GM12878 (cell line): ENCODE data around the gene FBXO38. TPM values are rescaled to one million over a fixed set of nuclear protein-coding genes. Genes with fewer than 3 reads are reported as not detected.

ENCODE experiments used
- ATAC-seq: fragments of 200-7000 bp; cut with Tn5 transposase; 3 replicates; pipeline ENCODE4 v1.9.1; 2020; ENCODE audit warnings: mild to moderate bottlenecking, moderate library complexity
- BruUV-seq: library from RNA; stranded (reverse); fragments of 400-500 nt; replicated peaks from 2 replicates; lab custom pipeline; 2021; lab: Mats Ljungman, UMichigan
- CTCF ChIA-PET: fragments of 300-600 bp; sonication (Branson Sonifier 250); formaldehyde crosslinking; extraction: SDS; loops from one replicate; lab custom pipeline; 2021; ENCODE audit warnings: inconsistent platforms; lab: Yijun Ruan, JAX
- POLR2A ChIA-PET: fragments of 350-600 bp; formaldehyde crosslinking; extraction: SDS; loops from one replicate; lab custom pipeline; 2021; ENCODE audit warnings: inconsistent platforms; lab: Charles Lee
- RAD21 ChIA-PET: fragments of 300-600 bp; sonication (Branson Sonifier 250); formaldehyde crosslinking; loops from one replicate; lab custom pipeline; 2023; ENCODE audit warnings: antibody characterized with exemption; ENCODE audit not compliant: unreplicated experiment; lab: Charles Lee
- SMC1A ChIA-PET: fragments of 300-600 bp; sonication (Branson Sonifier 250); formaldehyde crosslinking; loops from one replicate; lab custom pipeline; 2023; ENCODE audit not compliant: unreplicated experiment, uncharacterized antibody; lab: Charles Lee
- DNase-seq: peaks from one replicate; pipeline ENCODE4 v3.0.0-alpha.2; 2011; ENCODE audit warnings: low read depth, low spot score
- FAIRE-seq: peaks from 3 replicates; lab custom pipeline; 2011; peaks lifted over from hg19 to GRCh38; lab: Jason Lieb, UNC
- H2AFZ ChIP-seq: 2 replicates; pipeline ENCODE4 v1.6.0; 2011; ENCODE audit warnings: low read depth, low read length, control low read depth; ENCODE audit not compliant: control insufficient read depth
- H3K27ac ChIP-seq: 2 replicates; pipeline ENCODE4 v1.5.1; 2011; ENCODE audit warnings: control low read depth; ENCODE audit not compliant: control insufficient read depth, insufficient read depth
- H3K27me3 ChIP-seq, 2 experiments: replicated peaks in 1 of 2; 2 replicates each; pipeline versions ENCODE4 v1.6.0 to v1.6.1; 2011; ENCODE audit warnings: low read length in 1 of 2; ENCODE audit not compliant: control insufficient read depth in 2 of 2, insufficient read depth in 2 of 2
- H3K36me3 ChIP-seq, 2 experiments: 2 replicates each; pipeline ENCODE4 v1.5.1; 2011; ENCODE audit warnings: low read length in 1 of 2; ENCODE audit not compliant: control insufficient read depth in 2 of 2, insufficient read depth in 2 of 2
- H3K4me1 ChIP-seq: 2 replicates; pipeline ENCODE4 v1.6.1; 2011; ENCODE audit warnings: mild to moderate bottlenecking, low read length, moderate library complexity, mixed read lengths; ENCODE audit not compliant: control insufficient read depth, insufficient read depth
- H3K4me2 ChIP-seq: 2 replicates; pipeline ENCODE4 v1.6.0; 2011; ENCODE audit warnings: control low read depth; ENCODE audit not compliant: control insufficient read depth, insufficient read depth
- H3K4me3 ChIP-seq: fragments of 200-600 bp; sonication (generic); 2 replicates; pipeline ENCODE4 v1.5.1; 2016
- H3K79me2 ChIP-seq: 2 replicates; pipeline ENCODE4 v1.6.0; 2011; ENCODE audit warnings: low read length; ENCODE audit not compliant: control insufficient read depth, insufficient read depth
- H3K9ac ChIP-seq: 2 replicates; pipeline ENCODE4 v1.8.0; 2011; ENCODE audit warnings: low read length, control low read depth, mixed read lengths; ENCODE audit not compliant: control insufficient read depth, insufficient read depth
- H3K9me3 ChIP-seq: replicated peaks from 3 replicates; pipeline ENCODE4 v1.5.1; 2011; ENCODE audit warnings: mild to moderate bottlenecking, low read length; ENCODE audit not compliant: control insufficient read depth, insufficient read depth
- H4K20me1 ChIP-seq: 2 replicates; pipeline ENCODE4 v1.6.0; 2011; ENCODE audit not compliant: control insufficient read depth, insufficient read depth
- BACH1 ChIP-seq: fragments of 450-650 bp; IDR thresholded peaks from 2 replicates; pipeline ENCODE4 v1.6.1; 2017; ENCODE audit warnings: mild to moderate bottlenecking, borderline replicate concordance
- CBFB ChIP-seq: IDR thresholded peaks from 2 replicates; pipeline ENCODE4 v1.6.1; 2016; ENCODE audit warnings: antibody characterized with exemption, low read depth
- CEBPZ ChIP-seq: fragments of 150-350 bp; IDR thresholded peaks from 2 replicates; pipeline ENCODE4 v1.6.1; 2016; ENCODE audit warnings: low read depth, low read length
- CHD1 ChIP-seq: IDR thresholded peaks from 2 replicates; pipeline ENCODE4 v1.6.1; 2012; ENCODE audit warnings: low read depth, low read length, improper control_type of control experiment
- CREB1 ChIP-seq: IDR thresholded peaks from 2 replicates; pipeline ENCODE4 v1.6.1; 2012; ENCODE audit warnings: low read depth, mild to moderate bottlenecking, inconsistent platforms
- DPF2 ChIP-seq: fragments of 450-650 bp; IDR thresholded peaks from 2 replicates; pipeline ENCODE4 v1.6.1; 2017; ENCODE audit warnings: mild to moderate bottlenecking
- E4F1 ChIP-seq: fragments of 450-650 bp; IDR thresholded peaks from 2 replicates; pipeline ENCODE4 v1.6.1; 2018; ENCODE audit warnings: borderline replicate concordance, mild to moderate bottlenecking; ENCODE audit not compliant: partially characterized antibody
- FOXM1 ChIP-seq: IDR thresholded peaks from 2 replicates; pipeline ENCODE4 v1.6.1; 2012; ENCODE audit warnings: low read depth, mild to moderate bottlenecking, inconsistent platforms, low read length, moderate library complexity
- IKZF1 ChIP-seq: fragments of 450-650 bp; conservative IDR thresholded peaks from 2 replicates; pipeline ENCODE4 v1.6.1; 2017; ENCODE audit warnings: antibody characterized with exemption, mild to moderate bottlenecking
- MEF2A ChIP-seq: IDR thresholded peaks from 2 replicates; pipeline ENCODE4 v1.6.1; 2011; ENCODE audit warnings: low read depth, mild to moderate bottlenecking, low read length, moderate library complexity; ENCODE audit not compliant: insufficient read depth
- MTA2 ChIP-seq: fragments of 450-650 bp; IDR thresholded peaks from 2 replicates; pipeline ENCODE4 v1.6.1; 2016; ENCODE audit warnings: low read depth, mild to moderate bottlenecking, moderate library complexity
- PKNOX1 ChIP-seq: fragments of 450-650 bp; IDR thresholded peaks from 2 replicates; pipeline ENCODE4 v1.6.1; 2016; ENCODE audit warnings: mild to moderate bottlenecking
- RCOR1 ChIP-seq: conservative IDR thresholded peaks from 2 replicates; pipeline ENCODE4 v1.6.1; 2012; ENCODE audit warnings: low read depth, low read length, improper control_type of control experiment
- RUNX3 ChIP-seq: IDR thresholded peaks from 2 replicates; pipeline ENCODE4 v1.6.1; 2012; ENCODE audit warnings: low read length, inconsistent platforms
- TBL1XR1 ChIP-seq: IDR thresholded peaks from 2 replicates; pipeline ENCODE4 v1.6.1; 2012; ENCODE audit warnings: low read depth, low read length, improper control_type of control experiment
- ZBTB33 ChIP-seq: fragments of 450-650 bp; IDR thresholded peaks from 2 replicates; pipeline ENCODE4 v1.6.1; 2017; ENCODE audit warnings: mild to moderate bottlenecking
- WGBS: methylation state at CpG from one replicate; pipeline ENCODE4 v1.1.6; 2016; ENCODE audit warnings: low lambda C conversion rate; ENCODE audit not compliant: insufficient replicate concordance, insufficient coverage; ENCODE audit errors: missing lambda C conversion rate; 5-methylcytosine and 5-hydroxymethylcytosine counted together
- in situ Hi-C: fragments of 300-500 bp; cut with MboI; formaldehyde crosslinking; loops from 9 replicates; pipeline ENCODE4 v1.14.3; 2018; ENCODE audit warnings: mixed read lengths
- intact Hi-C: fragments of 100-400 bp; cut with micrococcal nuclease; formaldehyde crosslinking; loops from one replicate; pipeline ENCODE4 v1.14.2; 2022; ENCODE audit not compliant: unreplicated experiment
- polyA plus RNA-seq, 11 experiments: library from polyadenylated mRNA; depleted of rRNA in 4 of 11; unstranded in 6 of 11; stranded (reverse) in 5 of 11; fragments of >200 nt; fragmentation: Nextera tagmentation in 4 of 11; fragmentation: Illumina TruSeq in 1 of 11; extraction: Ambion mirVana in 4 of 11; extraction: Trizol in 1 of 11; gene quantifications; 1 replicate in 1 of 11; 2 replicates in 10 of 11; pipeline versions ENCODE4 v1.2.1 to v1.2.3, GENCODE V29; 2011 to 2016; ENCODE audit warnings: inconsistent platforms in 2 of 11, missing spikeins in 2 of 11, low read depth in 1 of 11
- total RNA-seq, 4 experiments: library from RNA; depleted of rRNA in 3 of 4; stranded (reverse); fragments of >200 nt in 3 of 4; fragmentation: Illumina TruSeq in 1 of 4; extraction: Trizol in 1 of 4; gene quantifications; 2 replicates each; pipeline versions ENCODE4 v1.2.1 to v1.2.3, GENCODE V29; 2013 to 2021

Gene FBXO38
- total and polyA plus RNA-seq, 10 of the 15 experiments (the other 5 are each of a cell fraction or from before 2014, with no cell fraction given) = 9.1 to 44.6 (median 28.3) TPM

- POLR2A ChIA-PET = no interaction called here
- WGBS = 78% methylated on average over 3 of the region's 3 CpGs
- H3K27me3 ChIP-seq = no peaks in the 10 kb centered on the region
- FAIRE-seq (no peak), DNase-seq (no peak), ATAC-seq (no peak)
- SMC1A ChIA-PET = interaction anchor here (1.6 kb wide), 1 partner anchor 266 kb away, joined by 3 read pairs; no protein-coding TSS in a partner anchor
- RAD21 ChIA-PET = no interaction called here
- peaks cover 0 to 3% of the 10 kb centered on the region in 2 experiments; a peak in 1 of 4 replicates for H3K36me3 ChIP-seq
- H3K9ac ChIP-seq = no peak overlapping the region
- no peaks in the 10 kb centered on the region for H3K79me2 ChIP-seq
- no peak overlapping the region for H2AFZ ChIP-seq
- no TSS peak for BruUV-seq
- H3K9me3 ChIP-seq = no peaks in the 10 kb centered on the region
- CTCF ChIA-PET = interaction anchor here (6.8 kb wide), 1 partner anchor 285 kb away, joined by 137 read pairs; no protein-coding TSS in a partner anchor
- H3K4me2 ChIP-seq = no peak overlapping the region
- in situ Hi-C loops (loop anchor here (5.0 to 10.0 kb wide), 2 partner anchors 282 to 589 kb away; no protein-coding TSS in a partner anchor), intact Hi-C loops (loop anchor here (2.0 kb wide), 1 partner anchor 241 kb away; no protein-coding TSS in a partner anchor)
- H3K4me1 ChIP-seq = no peaks in the 10 kb centered on the region
- no peak overlapping the region for H3K27ac ChIP-seq
- no peak overlapping the region for H3K4me3 ChIP-seq
- no peaks in the 10 kb centered on the region for H4K20me1 ChIP-seq
- TF ChIP-seq BACH1 (no peak), TBL1XR1 (no peak), IKZF1 (no peak), CEBPZ (no peak), PKNOX1 (no peak), MTA2 (no peak), RCOR1 (no peak), E4F1 (no peak), CREB1 (no peak), MEF2A (no peak), DPF2 (no peak), ZBTB33 (no peak), CBFB (no peak), CHD1 (no peak), FOXM1 (no peak), RUNX3 (no peak)
These were observed 61.8 kb downstream of the FBXO38 start for GRCh38 chr5:148445578-148445977.
